Stimulated activated CD8-positive, alpha-beta memory T cell treated with anti-CD3 and anti-CD28 coated beads, Interleukin-2, amount 100 ng/mL, for 48 hours (primary cell): ENCODE data around the gene SLC4A7.
"Not testable (repeated sequence)": the region's sequence is repeated elsewhere in the genome, so short reads cannot be mapped to it uniquely, and the experiment has no call there.

Experiments used
- DNase-seq, 2 donors: peaks; one replicate each; pipeline ENCODE4 v3.0.0-alpha.2; 2020; ENCODE audit warnings: low read depth in 2 of 2

Gene SLC4A7

GRCh38 chr3:27487383-27487782 lies 3.2 kb upstream of the SLC4A7 start:
- DNase-seq = no peak

- DNase-seq = no peak
Measured at GRCh38 chr3:27486336-27486735, 2.2 kb upstream of the SLC4A7 start.

DNA sequence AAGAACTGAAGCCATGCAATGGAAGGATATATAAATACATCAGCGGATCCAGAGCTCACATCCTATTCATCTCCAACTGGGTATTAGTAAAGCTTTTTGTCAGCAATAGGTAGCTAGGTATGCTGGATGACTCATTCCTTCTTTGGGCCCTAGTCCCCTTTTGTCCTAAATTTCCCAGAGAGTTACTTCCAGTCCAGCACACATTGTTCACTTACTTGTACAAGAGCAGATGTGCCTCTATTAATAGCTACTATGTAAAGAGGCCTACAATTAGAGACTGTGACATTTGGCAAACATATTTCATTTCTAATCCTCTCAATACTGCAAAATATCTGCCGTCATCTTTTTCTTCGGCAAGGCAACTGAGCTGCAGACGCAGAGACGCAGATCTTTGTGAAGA lies 1.7 kb upstream of the SLC4A7 start:
- no peak for DNase-seq

- DNase-seq = peak in 1 of 2 donors; percentile 21
Measured at GRCh38 chr3:27483117-27484014, 818 bp downstream of the SLC4A7 start.

DNA sequence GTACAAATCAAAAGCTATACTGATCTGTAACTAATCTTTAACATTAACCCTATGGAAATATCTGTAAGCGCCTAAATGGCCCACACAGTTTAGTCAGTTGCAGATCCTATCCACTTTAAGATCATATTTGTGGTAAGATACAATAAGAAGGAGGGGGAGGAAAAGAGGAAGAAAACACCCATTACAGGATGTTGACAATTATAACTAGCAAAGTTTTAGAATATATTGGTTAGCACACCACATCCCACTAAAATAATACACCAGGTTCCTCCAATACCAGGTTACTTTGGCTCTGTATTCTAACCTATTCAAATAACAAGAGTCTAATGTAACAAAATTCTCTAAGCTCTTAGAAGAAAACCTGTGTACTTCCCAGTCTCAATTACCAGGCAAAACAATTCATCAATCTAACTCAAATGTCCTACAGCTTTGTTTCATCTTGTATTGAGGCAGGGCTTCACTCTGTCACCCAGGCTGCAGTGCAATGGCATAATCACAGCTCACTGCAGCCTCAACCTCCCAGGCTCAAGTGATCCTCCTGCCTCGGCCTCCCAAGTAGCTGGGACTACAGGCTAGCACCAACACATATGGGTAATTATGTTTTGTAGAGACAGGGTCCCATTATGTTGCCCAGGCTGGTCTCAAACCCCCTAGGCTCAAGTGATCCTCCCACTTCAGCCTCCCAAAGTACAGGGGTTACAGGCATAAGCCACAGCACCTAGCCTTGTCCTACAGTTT lies 4.2 kb downstream of the SLC4A7 start:
- DNase-seq = no peak

GRCh38 chr3:27471923-27472550 lies 12.1 kb downstream of the SLC4A7 start:
- DNase-seq = no peak

DNA sequence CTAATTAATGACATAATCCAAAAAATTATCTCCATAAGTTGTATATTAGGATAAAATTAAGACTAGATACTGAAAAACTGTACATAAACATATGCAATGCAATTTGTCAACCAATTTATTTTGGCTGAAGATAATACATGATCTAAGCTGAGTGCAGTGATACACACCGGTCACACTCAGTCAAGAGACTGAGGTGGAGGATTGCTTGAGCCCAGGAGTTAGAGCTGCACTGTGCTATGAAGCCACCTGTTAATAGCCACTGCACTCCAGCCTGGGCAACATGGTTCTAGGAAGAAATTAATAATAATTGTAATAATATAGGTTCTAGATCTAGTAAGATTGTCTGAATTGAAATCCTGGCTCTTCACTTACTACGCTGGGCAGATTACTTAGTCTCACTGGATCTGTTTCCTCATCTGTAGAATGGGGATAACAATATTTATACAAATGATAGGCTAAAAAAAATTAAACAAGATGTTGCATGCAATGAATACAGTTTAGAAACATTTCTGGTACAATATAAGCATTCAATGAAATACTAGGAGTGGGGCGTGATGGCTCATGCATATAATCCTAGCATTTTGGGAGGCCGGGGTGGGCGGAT lies 15.8 kb downstream of the SLC4A7 start:
- DNase-seq = no peak

- no peak for DNase-seq
Measured at GRCh38 chr3:27467545-27467944, 16.6 kb downstream of the SLC4A7 start.

- DNase-seq = no peak
Measured at GRCh38 chr3:27464646-27465045, 19.5 kb downstream of the SLC4A7 start.

DNA sequence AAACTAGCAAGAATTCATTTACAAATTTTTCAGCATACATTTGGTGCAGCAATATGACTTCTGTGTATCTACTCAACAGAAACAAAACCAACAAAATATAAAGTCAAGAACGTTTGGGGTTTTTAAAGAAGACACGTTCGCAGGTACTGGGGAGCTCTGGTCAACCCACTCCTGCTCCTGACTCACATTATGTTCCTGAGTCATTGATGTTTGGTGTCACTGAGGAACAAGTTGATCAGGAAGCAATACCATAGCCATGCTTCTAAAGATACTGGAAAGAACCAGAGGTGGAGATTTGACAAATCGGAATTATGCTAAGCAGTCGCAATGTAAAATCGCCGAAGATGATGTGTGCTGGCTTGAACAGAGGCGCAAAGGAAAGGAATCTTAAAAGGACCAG lies 22.0 kb downstream of the SLC4A7 start:
- no peak for DNase-seq

DNA sequence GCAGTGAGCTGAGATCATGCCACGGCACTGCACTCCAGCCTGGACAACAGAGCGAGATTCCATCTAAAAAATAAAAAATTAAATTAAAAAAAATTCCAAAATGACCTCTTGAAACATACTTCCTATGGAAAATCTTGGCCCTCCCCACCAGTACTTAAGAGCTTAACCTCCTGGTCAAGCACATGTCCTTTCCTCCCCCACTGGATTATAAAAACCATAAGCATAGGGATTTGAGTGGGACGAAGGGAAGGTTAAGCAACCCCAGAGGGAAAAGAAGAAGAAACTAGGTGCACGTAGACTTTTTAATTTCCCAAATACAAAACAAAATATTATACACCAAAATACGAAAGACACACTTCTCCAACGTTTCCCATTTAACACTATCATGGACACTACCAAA lies 25.3 kb downstream of the SLC4A7 start:
- no peak for DNase-seq

- DNase-seq = no peak
Measured at GRCh38 chr3:27456554-27456953, 27.6 kb downstream of the SLC4A7 start.

GRCh38 chr3:27454914-27455313 lies 29.3 kb downstream of the SLC4A7 start:
- DNase-seq = no peak

GRCh38 chr3:27454461-27454860 lies 29.7 kb downstream of the SLC4A7 start:
- no peak for DNase-seq

DNA sequence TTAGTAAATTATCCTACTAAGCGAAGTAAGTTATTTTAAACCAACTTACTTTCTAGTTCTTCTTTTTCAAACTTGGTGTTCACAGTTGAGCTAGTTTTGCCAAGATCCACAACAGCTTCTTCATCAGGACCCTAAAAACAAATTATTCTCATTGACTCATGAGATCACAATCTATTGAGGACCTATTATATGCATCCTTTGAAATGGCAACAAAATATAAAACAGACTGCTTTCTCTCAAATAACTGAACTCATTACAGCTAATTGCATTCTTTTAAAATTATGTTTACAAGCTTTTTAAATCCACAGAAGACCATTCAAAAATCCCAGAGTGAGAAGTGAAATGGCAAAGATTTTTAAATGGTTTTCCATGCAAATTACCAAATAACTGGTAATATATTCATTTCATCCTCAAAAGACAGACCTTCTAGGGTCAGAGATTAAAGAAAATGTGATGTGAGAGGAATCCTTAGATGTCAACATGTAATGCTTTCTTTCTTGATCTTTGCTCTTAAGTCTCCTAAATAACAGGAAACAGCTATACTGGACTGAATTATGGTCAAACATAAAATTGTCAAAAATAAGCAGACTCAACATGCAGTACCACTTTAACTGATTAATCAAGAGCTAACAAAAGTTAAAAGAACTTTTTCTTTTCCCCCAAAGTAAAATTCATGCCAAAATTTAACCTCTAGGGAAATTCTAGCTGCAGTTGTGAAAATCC lies 31.7 kb downstream of the SLC4A7 start:
- DNase-seq = no peak

DNA sequence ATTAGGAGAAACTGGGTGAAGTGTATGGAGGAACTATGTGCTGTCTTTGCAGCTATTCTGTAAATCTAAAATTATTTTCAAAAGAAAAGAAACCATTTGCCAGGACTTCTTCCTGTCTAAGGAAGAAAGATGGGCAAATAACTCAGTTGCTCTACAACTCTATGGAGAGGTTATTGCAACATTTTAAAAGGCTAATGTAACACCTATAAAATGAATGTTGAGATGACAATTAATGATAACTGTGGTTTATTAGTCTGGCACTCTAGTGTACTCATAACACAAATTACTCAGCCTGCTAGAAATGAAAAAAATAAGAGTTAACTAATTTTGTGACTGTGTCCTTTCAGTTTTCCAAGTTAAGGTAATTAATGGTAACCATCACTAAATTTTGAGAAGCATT lies 32.3 kb downstream of the SLC4A7 start:
- DNase-seq = no peak

DNA sequence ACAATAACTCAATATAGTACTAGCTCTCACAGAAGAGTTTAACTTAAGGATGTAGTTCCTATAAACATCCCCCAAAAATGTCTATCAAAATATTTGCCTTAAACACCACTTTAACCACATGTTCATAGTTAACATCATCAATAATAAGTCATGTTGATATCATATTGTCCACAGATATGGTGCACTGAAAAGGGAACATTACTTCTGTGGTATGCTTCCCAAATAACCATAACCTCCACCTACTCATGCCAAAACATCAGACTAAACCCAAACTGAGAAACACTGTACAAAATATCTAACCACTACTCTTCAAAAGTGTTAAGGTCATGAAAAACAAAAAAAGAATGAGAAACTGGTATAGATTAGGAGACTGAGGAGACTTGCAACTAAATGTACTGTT lies 32.9 kb downstream of the SLC4A7 start:
- no peak for DNase-seq

DNA sequence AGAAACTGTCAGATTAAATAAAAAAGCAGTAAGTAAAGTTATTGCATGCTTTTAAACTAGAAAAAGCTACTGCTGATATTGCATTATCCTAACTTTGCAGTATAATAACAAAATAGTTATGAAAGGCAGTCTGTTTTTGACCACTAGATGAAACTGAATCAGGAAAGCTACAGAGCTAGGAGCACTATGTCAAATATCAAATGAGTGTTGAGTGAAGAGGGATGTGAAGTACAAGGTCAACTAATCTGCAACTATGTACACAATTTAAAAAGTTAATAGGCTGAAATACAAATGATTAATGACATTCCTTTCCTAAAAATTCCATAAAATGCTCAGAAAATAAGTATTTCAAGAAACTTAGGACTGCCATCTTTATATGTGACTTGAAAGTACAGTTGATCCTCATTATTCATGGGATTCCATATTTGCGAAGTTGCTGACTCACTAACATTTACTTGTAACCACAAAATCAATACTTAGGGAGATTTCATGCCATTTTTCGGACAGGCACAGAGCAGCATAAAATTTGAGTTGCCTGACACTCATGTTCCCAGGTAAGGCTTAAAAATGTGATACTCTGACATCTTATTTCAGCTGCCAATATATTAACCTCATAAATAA lies 34.5 kb downstream of the SLC4A7 start:
- no peak for DNase-seq

DNA sequence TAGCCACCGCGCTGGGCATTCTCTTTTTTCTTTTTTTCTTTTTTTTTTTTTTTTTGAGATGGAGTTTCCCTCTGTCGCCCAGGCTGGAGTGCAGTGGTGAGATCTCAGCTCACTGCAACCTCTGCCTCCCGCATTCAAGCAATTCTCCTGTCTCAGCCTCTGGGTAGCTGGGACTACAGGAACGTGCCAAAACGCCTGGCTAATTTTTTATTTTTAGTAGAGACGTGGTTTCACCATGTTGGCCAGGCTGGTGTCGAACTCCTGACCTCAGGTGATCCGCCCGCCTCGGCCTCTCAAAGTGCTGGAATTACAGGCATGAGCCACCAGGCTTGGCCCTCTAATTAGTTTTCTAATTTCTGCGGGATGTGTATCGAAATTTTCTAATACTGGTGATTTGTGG lies 41.2 kb downstream of the SLC4A7 start:
- not testable (repeated sequence) for DNase-seq

DNA sequence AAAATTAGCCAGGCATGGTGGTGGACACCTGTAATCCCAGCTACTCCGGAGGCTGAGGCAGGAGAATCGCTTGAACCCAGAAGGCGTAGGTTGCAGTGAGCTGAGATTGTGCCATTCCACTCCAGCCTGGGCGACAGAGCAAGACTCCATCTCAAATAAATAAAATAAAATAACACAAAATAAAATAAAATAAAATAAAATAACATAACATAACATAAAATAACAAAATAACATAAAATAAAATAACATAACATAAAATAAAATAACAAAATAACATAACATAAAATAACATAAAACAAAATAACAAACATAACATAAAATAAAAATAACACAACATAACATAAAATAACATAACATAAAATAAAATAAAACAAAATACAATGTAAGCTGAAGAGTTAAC lies 45.8 kb downstream of the SLC4A7 start:
- DNase-seq = not testable (repeated sequence)

GRCh38 chr3:27431116-27431515 lies 53.1 kb downstream of the SLC4A7 start:
- DNase-seq = no peak
